ENCODE measurements around the gene TCP11. TPM values are rescaled to one million over a fixed set of nuclear protein-coding genes. Genes with fewer than 3 reads are reported as not detected.
"Not testable (repeated sequence)": the region's sequence is repeated elsewhere in the genome, so short reads cannot be mapped to it uniquely, and the experiment has no call there.

The TCP11 gene
- total RNA-seq, 8 experiments from 2014 or later = 0.22 to 1.2 (median 0.57) TPM; not detected in 4

GRCh38 chr6:35138191-35138590 lies 2.9 kb downstream of the TCP11 start:
- in situ Hi-C loops (cut with MboI; ENCODE audit: low pct_unique_long_range_greater_than_20kb in 2 of 9, low sequenced_read_pairs in 9 of 9, unreplicated experiment in 9 of 9) = loop anchor here in 7 of 9 experiments (10.0 to 25.0 kb wide), 4 partner anchors 99 to 251 kb away; partner anchors contain the start of genes ANKS1A (in 1 of the 7) and TAF11 (in 1 of the 7)
- not testable (repeated sequence) for ATAC-seq (replicated peaks in 6 of 8); H3K27ac ChIP-seq; H3K4me1 ChIP-seq (replicated peaks in 1 of 2); H3K4me3 ChIP-seq
- 49 to 100% (median 97%) methylated on average over 1 to 3 of the region's 3 CpGs for WGBS, 10 experiments

- ATAC-seq (replicated peaks in 6 of 8) = no peak
- Histone ChIP-seq H3K4me1 (replicated peaks in 1 of 2) (peaks cover 2 to 3% of the 10 kb centered on the region in 2 donors), H3K27ac (no peak overlapping the region), H3K4me3 (no peak overlapping the region)
- 29 to 83% (median 78%) methylated on average over 1 to 3 of the region's 4 CpGs; no CpG with 5 or more reads in 3 of the 10 experiments for WGBS, 10 experiments
- in situ Hi-C loops (cut with MboI; ENCODE audit: low pct_unique_long_range_greater_than_20kb in 2 of 9, low sequenced_read_pairs in 9 of 9, unreplicated experiment in 9 of 9) = loop anchor here in 7 of 9 experiments (10.0 to 25.0 kb wide), 4 partner anchors 101 to 249 kb away; partner anchors contain the start of genes ANKS1A (in 1 of the 7) and TAF11 (in 1 of the 7)
Observed at GRCh38 chr6:35136185-35136584, 5.0 kb downstream of the TCP11 start.

DNA sequence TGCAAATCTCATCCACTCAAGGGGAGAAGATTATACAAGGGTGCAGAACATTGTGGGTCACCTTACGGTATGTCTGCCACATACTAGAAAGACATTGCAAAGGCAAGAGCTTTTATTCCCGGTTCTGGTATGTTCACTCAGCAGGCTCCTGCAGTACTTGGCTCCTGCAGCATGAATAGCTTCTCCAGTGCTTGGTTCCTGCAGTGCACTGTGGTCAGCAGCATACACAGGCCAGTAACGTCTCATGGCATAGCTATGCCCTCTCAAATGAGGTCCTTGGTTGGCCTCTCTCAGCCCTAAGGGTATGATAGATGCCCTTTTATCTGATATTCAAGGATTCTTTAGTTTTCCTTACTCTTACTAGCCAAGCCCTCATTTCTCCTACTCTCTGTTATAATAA lies 12.6 kb downstream of the TCP11 start:
- no peak overlapping the region for H3K4me3 ChIP-seq
- WGBS, 10 experiments = 60 to 100% (median 71%) methylated on average over 1 to 3 of the region's 3 CpGs; no CpG with 5 or more reads in 2 of the 10 experiments
- H3K4me1 ChIP-seq (replicated peaks in 1 of 2) = no peaks in the 10 kb centered on the region
- in situ Hi-C loops (cut with MboI; ENCODE audit: low pct_unique_long_range_greater_than_20kb in 2 of 9, low sequenced_read_pairs in 9 of 9, unreplicated experiment in 9 of 9) = loop anchor here in 6 of 9 experiments (25.0 kb wide), 3 partner anchors 109 to 241 kb away; partner anchors contain the start of genes ANKS1A (in 1 of the 6) and TAF11 (in 1 of the 6)
- no peak overlapping the region for H3K27ac ChIP-seq
- peak in 1 of 8 experiments; percentile 32 for ATAC-seq (replicated peaks in 6 of 8)

GRCh38 chr6:35128042-35128441 lies 13.1 kb downstream of the TCP11 start:
- H3K4me3 ChIP-seq = no peak overlapping the region
- H3K4me1 ChIP-seq (replicated peaks in 1 of 2) = no peaks in the 10 kb centered on the region
- H3K27ac ChIP-seq = no peak overlapping the region
- 20 to 100% (median 73%) methylated on average over 1 to 4 of the region's 4 CpGs; no CpG with 5 or more reads in 2 of the 10 experiments for WGBS, 10 experiments
- in situ Hi-C loops (cut with MboI; ENCODE audit: low pct_unique_long_range_greater_than_20kb in 2 of 9, low sequenced_read_pairs in 9 of 9, unreplicated experiment in 9 of 9) = loop anchor here in 6 of 9 experiments (25.0 kb wide), 3 partner anchors 109 to 241 kb away; partner anchors contain the start of genes ANKS1A (in 1 of the 6) and TAF11 (in 1 of the 6)
- ATAC-seq (replicated peaks in 6 of 8) = no peak

GRCh38 chr6:35124356-35124755 lies 16.8 kb downstream of the TCP11 start:
- Histone ChIP-seq H3K4me3 (no peak overlapping the region), H3K27ac (no peak overlapping the region), H3K4me1 (replicated peaks in 1 of 2) (no peaks in the 10 kb centered on the region)
- 63 to 100% (median 100%) methylated on average over 1 of the region's 1 CpG; no CpG with 5 or more reads in 3 of the 10 experiments for WGBS, 10 experiments
- no peak for ATAC-seq (replicated peaks in 6 of 8)
- in situ Hi-C loops (cut with MboI; ENCODE audit: low pct_unique_long_range_greater_than_20kb in 2 of 9, low sequenced_read_pairs in 9 of 9, unreplicated experiment in 9 of 9) = loop anchor here in 2 of 9 experiments (25.0 kb wide), 1 partner anchor 137 kb away; no protein-coding TSS in a partner anchor

DNA sequence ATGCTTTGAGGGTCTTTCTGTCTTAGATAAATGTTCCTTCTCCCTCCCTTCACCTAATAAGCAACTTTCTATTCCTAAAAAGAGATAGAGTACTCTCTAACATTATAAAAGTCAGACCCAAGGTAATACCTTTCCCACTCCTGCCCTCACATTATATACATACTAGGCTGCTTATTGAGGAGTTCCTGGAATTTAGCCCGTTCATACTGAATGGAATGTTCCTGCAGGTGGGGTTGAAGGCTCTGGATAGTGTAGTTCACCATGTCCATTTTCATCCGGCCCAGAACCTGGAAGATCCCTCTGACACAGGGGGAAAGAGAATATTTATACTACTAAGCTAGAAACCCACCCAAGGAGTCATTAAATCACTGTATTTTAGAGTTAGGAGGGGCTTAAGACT lies 20.4 kb downstream of the TCP11 start:
- ATAC-seq (replicated peaks in 6 of 8) = no peak
- in situ Hi-C loops (cut with MboI; ENCODE audit: low pct_unique_long_range_greater_than_20kb in 2 of 9, low sequenced_read_pairs in 9 of 9, unreplicated experiment in 9 of 9) = loop anchor here in 2 of 9 experiments (25.0 kb wide), 1 partner anchor 133 kb away; no protein-coding TSS in a partner anchor
- WGBS, 10 experiments = 40 to 100% (median 86%) methylated on average over 1 to 2 of the region's 2 CpGs; no CpG with 5 or more reads in 4 of the 10 experiments
- H3K4me1 ChIP-seq (replicated peaks in 1 of 2) = no peaks in the 10 kb centered on the region
- H3K27ac ChIP-seq = no peak overlapping the region
- H3K4me3 ChIP-seq = no peak overlapping the region

DNA sequence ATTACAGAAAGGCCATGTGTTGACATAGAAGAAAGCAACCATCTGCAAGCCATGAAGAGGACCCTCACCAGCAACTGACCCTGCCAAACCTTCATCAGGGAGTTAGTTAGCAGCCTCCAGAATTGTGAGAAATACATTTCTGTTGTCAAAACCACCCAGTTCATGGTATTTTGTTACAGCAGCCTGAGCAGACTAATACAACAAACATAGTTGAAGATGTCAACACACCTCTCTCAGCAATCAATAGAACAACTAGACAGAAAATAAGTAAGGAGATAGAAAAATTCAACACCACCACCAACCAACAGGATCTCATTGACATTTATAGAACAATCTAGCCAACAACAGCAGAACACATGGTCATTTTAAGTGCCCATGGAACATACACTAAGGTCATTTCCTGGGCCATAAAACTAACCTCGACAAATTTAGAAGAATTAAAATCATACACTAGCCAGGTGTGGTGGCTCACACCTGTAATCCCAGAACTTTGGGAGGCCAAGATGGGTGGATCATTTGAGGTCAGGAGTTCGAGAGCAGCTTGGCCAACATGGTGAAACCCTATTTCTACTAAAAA lies 32.7 kb downstream of the TCP11 start:
- no peak overlapping the region for H3K27ac ChIP-seq
- in situ Hi-C loops (cut with MboI; ENCODE audit: low pct_unique_long_range_greater_than_20kb in 2 of 9, low sequenced_read_pairs in 9 of 9, unreplicated experiment in 9 of 9) = loop anchor here in 2 of 9 experiments (25.0 kb wide), 1 partner anchor 121 kb away; no protein-coding TSS in a partner anchor
- ATAC-seq (replicated peaks in 6 of 8) = no peak
- 33 to 100% (median 82%) methylated on average over 1 to 2 of the region's 2 CpGs for WGBS, 10 experiments
- no peak overlapping the region for H3K4me3 ChIP-seq
- no peaks in the 10 kb centered on the region for H3K4me1 ChIP-seq (replicated peaks in 1 of 2)

GRCh38 chr6:35107761-35108160 lies 33.4 kb downstream of the TCP11 start:
- WGBS, 10 experiments = 60 to 100% (median 85%) methylated on average over 1 to 5 of the region's 5 CpGs; no CpG with 5 or more reads in 4 of the 10 experiments
- ATAC-seq (replicated peaks in 6 of 8) = peak in 2 of 8 experiments; percentile 44 to 49

GRCh38 chr6:35107208-35107607 lies 33.9 kb downstream of the TCP11 start:
- WGBS, 10 experiments = 0 to 100% (median 76%) methylated on average over 1 to 7 of the region's 8 CpGs; no CpG with 5 or more reads in 1 of the 10 experiments
- in situ Hi-C loops (cut with MboI; ENCODE audit: low pct_unique_long_range_greater_than_20kb in 2 of 9, low sequenced_read_pairs in 9 of 9, unreplicated experiment in 9 of 9) = loop anchor here in 2 of 9 experiments (25.0 kb wide), 1 partner anchor 120 kb away; no protein-coding TSS in a partner anchor
- H3K27ac ChIP-seq; H3K4me1 ChIP-seq (replicated peaks in 1 of 2); H3K4me3 ChIP-seq; ATAC-seq (replicated peaks in 6 of 8): not testable (repeated sequence)

More at GRCh38 chr6:35107761-35108160, 33.4 kb downstream of the TCP11 start:
- in situ Hi-C loops (cut with MboI; ENCODE audit: low pct_unique_long_range_greater_than_20kb in 2 of 9, low sequenced_read_pairs in 9 of 9, unreplicated experiment in 9 of 9) = loop anchor here in 2 of 9 experiments (25.0 kb wide), 1 partner anchor 120 kb away; no protein-coding TSS in a partner anchor
- H3K4me1 ChIP-seq (replicated peaks in 1 of 2); H3K4me3 ChIP-seq; H3K27ac ChIP-seq: not testable (repeated sequence)

GRCh38 chr6:35106061-35106460 lies 35.1 kb downstream of the TCP11 start:
- H3K4me3 ChIP-seq; H3K4me1 ChIP-seq (replicated peaks in 1 of 2); H3K27ac ChIP-seq; ATAC-seq (replicated peaks in 6 of 8): not testable (repeated sequence)
- in situ Hi-C loops (cut with MboI; ENCODE audit: low pct_unique_long_range_greater_than_20kb in 2 of 9, low sequenced_read_pairs in 9 of 9, unreplicated experiment in 9 of 9) = loop anchor here in 2 of 9 experiments (25.0 kb wide), 1 partner anchor 119 kb away; no protein-coding TSS in a partner anchor
- WGBS, 10 experiments = 56 to 100% (median 83%) methylated on average over 1 to 6 of the region's 6 CpGs; no CpG with 5 or more reads in 1 of the 10 experiments

DNA sequence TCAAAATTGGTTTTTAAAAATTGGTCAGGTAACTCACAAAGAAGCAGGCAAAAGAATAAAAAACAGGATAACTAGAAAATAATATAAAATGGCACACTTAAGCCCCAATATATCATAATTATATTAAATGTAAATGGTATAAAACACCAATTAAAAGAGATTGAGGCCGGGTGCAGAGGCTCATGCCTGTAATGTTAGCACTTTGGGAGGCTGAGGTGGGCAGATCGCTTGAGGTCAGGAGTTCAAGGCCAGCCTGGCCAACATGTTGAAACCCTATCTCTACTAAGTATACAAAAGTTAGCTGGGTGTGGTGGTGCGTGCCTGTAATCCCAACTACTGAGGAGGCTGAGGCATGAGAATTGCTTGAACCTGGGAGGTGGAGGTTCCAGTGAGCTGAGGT lies 36.1 kb downstream of the TCP11 start:
- no peak for ATAC-seq (replicated peaks in 6 of 8)
- Histone ChIP-seq H3K4me1 (replicated peaks in 1 of 2) (no peaks in the 10 kb centered on the region), H3K27ac (no peak overlapping the region), H3K4me3 (no peak overlapping the region)
- in situ Hi-C loops (cut with MboI; ENCODE audit: low pct_unique_long_range_greater_than_20kb in 2 of 9, low sequenced_read_pairs in 9 of 9, unreplicated experiment in 9 of 9) = loop anchor here in 2 of 9 experiments (25.0 kb wide), 1 partner anchor 118 kb away; no protein-coding TSS in a partner anchor
- 14 to 100% (median 80%) methylated on average over 1 to 3 of the region's 3 CpGs; no CpG with 5 or more reads in 1 of the 10 experiments for WGBS, 10 experiments

GRCh38 chr6:35099116-35099515 lies 42.0 kb downstream of the TCP11 start:
- Histone ChIP-seq H3K27ac (no peak overlapping the region), H3K4me3 (no peak overlapping the region), H3K4me1 (replicated peaks in 1 of 2) (peaks cover 11 to 15% of the 10 kb centered on the region in 2 donors)
- 80 to 100% (median 91%) methylated on average over 2 to 5 of the region's 5 CpGs for WGBS, 10 experiments
- in situ Hi-C loops (cut with MboI; ENCODE audit: low pct_unique_long_range_greater_than_20kb in 2 of 9, low sequenced_read_pairs in 9 of 9, unreplicated experiment in 9 of 9) = no loop called here
- no peak for ATAC-seq (replicated peaks in 6 of 8)

All from motor neuron (in vitro differentiated cells).